Esophagus squamous epithelium (tissue), 4 donors: ENCODE measurements around the gene CRACDL.

Experiments
- POLR2A ChIP-seq, 4 donors: fragments of 450-650 bp; IDR thresholded peaks; one replicate each; pipeline ENCODE4 v1.6.1; 2017; ENCODE audit warnings: antibody characterized with exemption in 4 of 4, mild to moderate bottlenecking in 4 of 4, moderate library complexity in 3 of 4
- TF ChIP-seq, protein P1 (sequence below), 6 experiments: fragments of 450-650 bp in 4 of 6; fragments of 200-600 bp in 2 of 6; sonication (generic) in 2 of 6; IDR thresholded peaks; one replicate each; pipeline ENCODE4 v1.5.1; 2016 to 2019; ENCODE audit warnings: antibody characterized with exemption in 6 of 6, mild to moderate bottlenecking in 4 of 6, moderate library complexity in 4 of 6

DNA sequence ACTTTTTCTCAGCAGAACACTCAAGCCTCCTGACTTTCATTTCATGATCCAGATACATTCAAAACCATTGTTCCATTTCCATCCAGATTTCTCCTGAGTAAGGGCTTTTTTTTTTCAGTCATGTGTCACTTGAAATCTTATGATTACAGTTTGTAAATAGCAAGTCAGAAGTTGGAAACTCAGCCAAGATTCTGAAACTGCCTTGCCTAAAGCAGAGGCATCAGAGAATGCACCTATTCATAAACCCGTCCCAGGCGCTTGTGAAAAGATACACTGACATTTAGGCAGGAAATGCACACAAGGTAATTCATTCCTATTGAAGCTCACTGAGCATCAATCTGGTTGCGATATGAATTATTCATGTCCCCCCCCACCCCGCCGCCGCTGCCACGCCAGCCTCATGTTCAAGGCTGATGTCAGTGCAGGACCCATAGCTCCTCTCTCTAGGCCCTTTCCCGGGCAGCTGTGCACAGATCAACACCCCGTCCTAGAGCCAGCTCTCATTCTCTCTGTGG, 174.7 kb downstream of the CRACDL start:
- TF ChIP-seq, protein P1, sequence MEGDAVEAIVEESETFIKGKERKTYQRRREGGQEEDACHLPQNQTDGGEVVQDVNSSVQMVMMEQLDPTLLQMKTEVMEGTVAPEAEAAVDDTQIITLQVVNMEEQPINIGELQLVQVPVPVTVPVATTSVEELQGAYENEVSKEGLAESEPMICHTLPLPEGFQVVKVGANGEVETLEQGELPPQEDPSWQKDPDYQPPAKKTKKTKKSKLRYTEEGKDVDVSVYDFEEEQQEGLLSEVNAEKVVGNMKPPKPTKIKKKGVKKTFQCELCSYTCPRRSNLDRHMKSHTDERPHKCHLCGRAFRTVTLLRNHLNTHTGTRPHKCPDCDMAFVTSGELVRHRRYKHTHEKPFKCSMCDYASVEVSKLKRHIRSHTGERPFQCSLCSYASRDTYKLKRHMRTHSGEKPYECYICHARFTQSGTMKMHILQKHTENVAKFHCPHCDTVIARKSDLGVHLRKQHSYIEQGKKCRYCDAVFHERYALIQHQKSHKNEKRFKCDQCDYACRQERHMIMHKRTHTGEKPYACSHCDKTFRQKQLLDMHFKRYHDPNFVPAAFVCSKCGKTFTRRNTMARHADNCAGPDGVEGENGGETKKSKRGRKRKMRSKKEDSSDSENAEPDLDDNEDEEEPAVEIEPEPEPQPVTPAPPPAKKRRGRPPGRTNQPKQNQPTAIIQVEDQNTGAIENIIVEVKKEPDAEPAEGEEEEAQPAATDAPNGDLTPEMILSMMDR (IDR thresholded peaks at IDR 0.05) = no peak
- TF ChIP-seq POLR2A (IDR thresholded peaks at IDR 0.05) = no peak
